Sigmoid colon (tissue), 3 donors: ENCODE data around the gene PPP6R3.

Experiments
- POLR2A ChIP-seq, 2 donors: fragments of 450-650 bp; IDR thresholded peaks; one replicate each; pipeline ENCODE4 v1.6.1; 2016; ENCODE audit warnings: antibody characterized with exemption in 2 of 2, mild to moderate bottlenecking in 2 of 2, moderate library complexity in 2 of 2
- TF ChIP-seq, protein P1 (sequence below), 4 experiments: fragments of 450-650 bp in 3 of 4; fragments of 200-600 bp in 1 of 4; IDR thresholded peaks; one replicate each; pipeline ENCODE4 v1.5.1; 2016 to 2019; ENCODE audit warnings: antibody characterized with exemption in 4 of 4, mild to moderate bottlenecking in 3 of 4, moderate library complexity in 2 of 4

DNA sequence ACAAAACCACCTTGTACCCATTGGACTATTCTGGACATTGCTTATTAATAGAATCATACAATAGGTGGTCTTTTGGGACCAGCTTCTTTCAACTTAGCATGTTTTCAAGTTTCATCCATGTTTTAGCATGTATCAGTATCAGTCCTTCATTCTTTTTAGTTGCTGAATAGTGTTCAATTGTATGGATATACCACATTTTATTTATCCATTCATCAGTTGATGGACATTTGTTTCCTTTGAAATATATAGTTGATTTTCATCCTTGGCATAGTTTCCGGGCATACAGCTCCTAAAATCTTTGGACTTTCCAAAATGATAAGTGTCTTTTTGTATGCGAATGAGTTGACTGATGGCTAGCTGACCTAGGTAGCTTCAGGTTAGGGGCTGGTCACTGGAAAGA is 12.2 kb downstream of the PPP6R3 start:
- TF ChIP-seq, protein P1, sequence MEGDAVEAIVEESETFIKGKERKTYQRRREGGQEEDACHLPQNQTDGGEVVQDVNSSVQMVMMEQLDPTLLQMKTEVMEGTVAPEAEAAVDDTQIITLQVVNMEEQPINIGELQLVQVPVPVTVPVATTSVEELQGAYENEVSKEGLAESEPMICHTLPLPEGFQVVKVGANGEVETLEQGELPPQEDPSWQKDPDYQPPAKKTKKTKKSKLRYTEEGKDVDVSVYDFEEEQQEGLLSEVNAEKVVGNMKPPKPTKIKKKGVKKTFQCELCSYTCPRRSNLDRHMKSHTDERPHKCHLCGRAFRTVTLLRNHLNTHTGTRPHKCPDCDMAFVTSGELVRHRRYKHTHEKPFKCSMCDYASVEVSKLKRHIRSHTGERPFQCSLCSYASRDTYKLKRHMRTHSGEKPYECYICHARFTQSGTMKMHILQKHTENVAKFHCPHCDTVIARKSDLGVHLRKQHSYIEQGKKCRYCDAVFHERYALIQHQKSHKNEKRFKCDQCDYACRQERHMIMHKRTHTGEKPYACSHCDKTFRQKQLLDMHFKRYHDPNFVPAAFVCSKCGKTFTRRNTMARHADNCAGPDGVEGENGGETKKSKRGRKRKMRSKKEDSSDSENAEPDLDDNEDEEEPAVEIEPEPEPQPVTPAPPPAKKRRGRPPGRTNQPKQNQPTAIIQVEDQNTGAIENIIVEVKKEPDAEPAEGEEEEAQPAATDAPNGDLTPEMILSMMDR (IDR thresholded peaks at IDR 0.05), result no peak
- no peak for TF ChIP-seq POLR2A (IDR thresholded peaks at IDR 0.05)
